Lower leg skin (tissue), 3 donors: ENCODE measurements around the gene KRT39.
"Not testable (repeated sequence)": the region's sequence is repeated elsewhere in the genome, so short reads cannot be mapped to it uniquely, and the experiment has no call there.

Experiments
- CTCF ChIP-seq, 3 donors: fragments of 450-650 bp; IDR thresholded peaks; one replicate each; pipeline ENCODE4 v1.5.1; 2016; ENCODE audit warnings: antibody characterized with exemption in 3 of 3, mild to moderate bottlenecking in 3 of 3, moderate library complexity in 2 of 3
- POLR2A ChIP-seq, 2 donors: fragments of 450-650 bp; IDR thresholded peaks; one replicate each; pipeline ENCODE4 v1.6.1; 2016 to 2017; ENCODE audit warnings: antibody characterized with exemption in 2 of 2, mild to moderate bottlenecking in 1 of 2, moderate library complexity in 1 of 2

- TF ChIP-seq CTCF, POLR2A (IDR thresholded peaks at IDR 0.05): not testable (repeated sequence)
Observed at GRCh38 chr17:40999563-40999962, 32.8 kb upstream of the KRT39 start, which contains the start of gene KRTAP3-2.
